Peyer's patch (tissue), 4 donors: ENCODE measurements around the gene SIK2. TPM values are rescaled to one million over a fixed set of nuclear protein-coding genes. Genes with fewer than 3 reads are reported as not detected.

Experiments
- DNase-seq, 3 donors: peaks; one replicate each; pipeline ENCODE4 v3.0.0-alpha.2; 2017 to 2019
- H3K27ac ChIP-seq, 4 donors: fragments of 200-600 bp; sonication (generic); one replicate each; pipeline ENCODE4 v1.5.1; 2016 to 2019
- H3K27me3 ChIP-seq, 2 donors: fragments of 200-600 bp; sonication (generic); one replicate each; pipeline ENCODE4 v1.5.1; 2019
- H3K36me3 ChIP-seq, 3 donors: fragments of 200-600 bp; sonication (generic); one replicate each; pipeline ENCODE4 v1.5.1; 2016 to 2019
- H3K4me1 ChIP-seq, 4 donors: fragments of 200-600 bp; sonication (generic); one replicate each; pipeline ENCODE4 v1.5.1; 2016 to 2019
- H3K4me3 ChIP-seq, 4 donors: fragments of 200-600 bp; sonication (generic); 1 replicate in 3 of 4; 2 replicates in 1 of 4; pipeline ENCODE4 v1.5.1; 2016 to 2019; ENCODE audit warnings: mild to moderate bottlenecking in 1 of 4
- H3K9me3 ChIP-seq, 4 donors: fragments of 200-600 bp; sonication (generic); one replicate each; pipeline ENCODE4 v1.5.1; 2016 to 2019; ENCODE audit warnings: mild to moderate bottlenecking in 1 of 4
- POLR2A ChIP-seq, 2 donors: fragments of 450-650 bp; IDR thresholded peaks; one replicate each; pipeline ENCODE4 v1.5.1; 2017; ENCODE audit warnings: antibody characterized with exemption in 2 of 2, mild to moderate bottlenecking in 2 of 2, moderate library complexity in 2 of 2
- total RNA-seq, 4 donors: library from RNA; depleted of rRNA; stranded (reverse); fragments of >200 nt; gene quantifications; one replicate each; pipeline ENCODE4 v1.1.0, GENCODE V29; 2016
- TF ChIP-seq, protein P1 (sequence below), 6 experiments: fragments of 450-650 bp in 4 of 6; fragments of 200-600 bp in 2 of 6; sonication (generic) in 1 of 6; IDR thresholded peaks; one replicate each; pipeline ENCODE4 v1.5.1; 2017 to 2019; ENCODE audit warnings: antibody characterized with exemption in 6 of 6, mild to moderate bottlenecking in 3 of 6, moderate library complexity in 1 of 6

SIK2 gene
- total RNA-seq, 4 donors from 2014 or later = 12.4 to 16.3 (median 14.4) TPM

DNA sequence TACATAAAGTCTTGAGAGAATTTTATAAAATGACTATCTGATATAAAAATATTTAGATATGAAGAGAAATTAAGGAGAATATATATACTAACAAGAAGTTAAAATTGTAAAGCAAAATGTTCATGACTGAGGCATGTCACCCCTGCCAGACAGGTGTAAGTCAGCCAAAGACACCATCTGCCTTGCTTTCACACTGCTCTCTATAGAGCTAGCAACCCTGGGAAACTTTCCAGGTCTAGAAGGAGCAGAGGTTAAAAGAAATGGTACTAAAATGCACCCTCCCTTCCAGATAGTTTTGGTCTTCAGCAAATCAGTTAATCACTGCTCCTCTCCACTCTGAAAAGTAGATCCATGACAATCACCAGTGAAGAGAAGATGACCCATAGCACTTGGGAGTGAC lies 147.4 kb downstream of the SIK2 start:
- no peaks in the 10 kb centered on the region for H3K27me3 ChIP-seq
- peaks cover 0 to 88% (median 0%) of the 10 kb centered on the region in 3 donors for H3K36me3 ChIP-seq
- no peak overlapping the region for H3K4me3 ChIP-seq
- DNase-seq = no peak
- TF ChIP-seq, protein P1, sequence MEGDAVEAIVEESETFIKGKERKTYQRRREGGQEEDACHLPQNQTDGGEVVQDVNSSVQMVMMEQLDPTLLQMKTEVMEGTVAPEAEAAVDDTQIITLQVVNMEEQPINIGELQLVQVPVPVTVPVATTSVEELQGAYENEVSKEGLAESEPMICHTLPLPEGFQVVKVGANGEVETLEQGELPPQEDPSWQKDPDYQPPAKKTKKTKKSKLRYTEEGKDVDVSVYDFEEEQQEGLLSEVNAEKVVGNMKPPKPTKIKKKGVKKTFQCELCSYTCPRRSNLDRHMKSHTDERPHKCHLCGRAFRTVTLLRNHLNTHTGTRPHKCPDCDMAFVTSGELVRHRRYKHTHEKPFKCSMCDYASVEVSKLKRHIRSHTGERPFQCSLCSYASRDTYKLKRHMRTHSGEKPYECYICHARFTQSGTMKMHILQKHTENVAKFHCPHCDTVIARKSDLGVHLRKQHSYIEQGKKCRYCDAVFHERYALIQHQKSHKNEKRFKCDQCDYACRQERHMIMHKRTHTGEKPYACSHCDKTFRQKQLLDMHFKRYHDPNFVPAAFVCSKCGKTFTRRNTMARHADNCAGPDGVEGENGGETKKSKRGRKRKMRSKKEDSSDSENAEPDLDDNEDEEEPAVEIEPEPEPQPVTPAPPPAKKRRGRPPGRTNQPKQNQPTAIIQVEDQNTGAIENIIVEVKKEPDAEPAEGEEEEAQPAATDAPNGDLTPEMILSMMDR (IDR thresholded peaks at IDR 0.05) = no peak
- no peak for TF ChIP-seq POLR2A (IDR thresholded peaks at IDR 0.05)
- H3K9me3 ChIP-seq = no peaks in the 10 kb centered on the region
- H3K4me1 ChIP-seq = no peaks in the 10 kb centered on the region
- no peak overlapping the region for H3K27ac ChIP-seq

DNA sequence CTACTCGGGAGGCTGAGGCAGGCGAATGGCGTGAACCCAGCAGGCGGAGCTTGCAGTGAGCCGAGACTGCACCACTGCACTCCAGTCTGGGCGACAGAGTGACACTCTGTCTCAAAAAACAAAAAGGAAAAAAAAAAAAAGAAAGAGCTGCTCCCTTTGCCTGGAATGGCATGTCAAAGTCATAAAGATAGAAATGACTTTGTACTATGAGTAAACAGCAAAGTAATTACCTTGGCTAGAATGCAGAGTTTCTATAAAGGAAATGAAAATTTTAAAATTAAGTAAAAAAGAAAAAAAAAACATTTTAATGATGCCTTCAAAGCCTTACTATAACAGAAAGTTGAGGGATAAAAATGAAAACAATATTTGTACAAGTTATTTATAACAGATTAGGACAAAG lies 153.8 kb downstream of the SIK2 start:
- H3K36me3 ChIP-seq = peaks cover 0 to 77% (median 0%) of the 10 kb centered on the region in 3 donors
- H3K4me3 ChIP-seq = no peak overlapping the region
- peaks cover 0 to 8% (median 0%) of the 10 kb centered on the region in 4 donors for H3K4me1 ChIP-seq
- H3K27ac ChIP-seq = peak overlapping the region in 2 of 4 donors; percentile 54 to 56
- no peaks in the 10 kb centered on the region for H3K9me3 ChIP-seq
- TF ChIP-seq, protein P1 (IDR thresholded peaks at IDR 0.05) = no peak
- no peak for TF ChIP-seq POLR2A (IDR thresholded peaks at IDR 0.05)
- no peaks in the 10 kb centered on the region for H3K27me3 ChIP-seq
- DNase-seq = no peak

DNA sequence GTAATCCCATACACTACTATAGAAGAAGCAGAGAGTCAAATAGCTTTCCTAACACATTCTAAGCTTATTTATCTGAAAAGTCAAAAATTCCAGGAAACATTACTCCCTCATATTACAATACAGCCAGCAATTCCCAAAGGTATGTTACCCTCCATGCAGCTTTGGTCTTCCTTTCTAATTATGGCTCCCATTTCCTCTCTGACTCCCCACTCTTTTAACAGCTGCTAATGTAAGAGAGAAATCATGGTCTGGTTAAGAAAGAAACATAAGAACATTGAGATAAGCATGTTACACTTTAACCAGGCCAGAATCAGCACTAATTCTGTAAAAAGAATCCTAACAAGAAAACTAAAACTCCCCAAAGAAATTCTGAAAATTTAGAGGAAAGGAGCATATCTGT lies 157.1 kb downstream of the SIK2 start:
- H3K27me3 ChIP-seq = no peaks in the 10 kb centered on the region
- TF ChIP-seq, protein P1 (IDR thresholded peaks at IDR 0.05) = no peak
- TF ChIP-seq POLR2A (IDR thresholded peaks at IDR 0.05) = no peak
- no peak for DNase-seq
- peaks cover 0 to 15% (median 0%) of the 10 kb centered on the region in 4 donors for H3K4me1 ChIP-seq
- H3K27ac ChIP-seq = peak overlapping the region in 1 of 4 donors; percentile 38
- peaks cover 0 to 63% (median 0%) of the 10 kb centered on the region in 3 donors for H3K36me3 ChIP-seq
- H3K9me3 ChIP-seq = no peaks in the 10 kb centered on the region
- no peak overlapping the region for H3K4me3 ChIP-seq

DNA sequence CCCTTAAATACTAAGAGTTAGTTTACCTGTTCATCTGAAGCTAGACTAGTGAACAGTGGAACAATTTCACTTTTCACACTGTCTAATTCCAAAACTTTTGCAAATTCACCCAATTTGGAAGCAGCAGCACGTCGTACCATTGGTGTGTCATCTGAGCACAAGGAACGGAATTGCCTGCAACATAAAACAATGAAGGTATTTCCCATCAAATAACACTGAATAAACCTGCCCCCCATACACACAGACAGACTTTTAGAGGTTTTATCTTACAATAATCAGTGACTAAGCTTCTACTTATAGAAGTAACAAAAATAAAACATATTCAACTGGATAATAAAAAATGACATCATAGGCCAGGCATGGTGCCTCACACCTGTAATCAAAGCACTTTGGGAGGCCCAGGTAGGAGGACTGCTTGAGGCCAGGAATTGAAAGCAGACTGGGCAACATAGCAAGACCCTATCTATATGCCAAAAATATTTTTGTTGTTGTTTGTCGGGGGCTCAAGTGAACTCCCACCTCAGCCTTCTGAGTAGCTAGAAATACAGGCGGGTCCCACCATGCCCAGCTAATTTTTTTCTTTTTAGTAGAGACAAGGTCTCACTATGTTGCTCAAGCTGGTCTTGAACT lies 157.6 kb downstream of the SIK2 start:
- Histone ChIP-seq H3K9me3 (no peaks in the 10 kb centered on the region), H3K27ac (peak overlapping the region in 1 of 4 donors; percentile 16), H3K27me3 (no peaks in the 10 kb centered on the region), H3K4me3 (no peak overlapping the region), H3K4me1 (peaks cover 0 to 21% (median 0%) of the 10 kb centered on the region in 4 donors), H3K36me3 (peaks cover 0 to 62% (median 0%) of the 10 kb centered on the region in 3 donors)
- TF ChIP-seq POLR2A (IDR thresholded peaks at IDR 0.05) = no peak
- DNase-seq = no peak

DNA sequence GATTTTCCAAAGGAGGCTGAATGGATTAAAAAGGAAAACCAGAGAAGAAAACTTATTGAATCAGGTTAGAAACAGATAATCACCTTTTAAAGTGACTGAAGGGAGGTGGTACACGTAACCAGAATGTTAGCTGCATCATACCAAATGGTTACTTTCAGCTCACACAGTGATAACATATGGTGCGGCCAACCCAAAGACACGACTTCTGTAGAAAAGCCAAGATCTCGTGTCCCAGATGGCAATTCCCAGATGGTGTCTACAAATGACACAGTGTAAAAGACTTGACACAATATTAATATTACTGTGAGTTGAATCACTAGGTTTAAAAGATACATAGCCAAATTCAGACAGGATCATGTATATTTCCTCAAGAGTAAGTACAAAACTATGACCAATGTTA lies 158.8 kb downstream of the SIK2 start:
- TF ChIP-seq POLR2A (IDR thresholded peaks at IDR 0.05) = no peak
- TF ChIP-seq, protein P1 (IDR thresholded peaks at IDR 0.05) = no peak
- Histone ChIP-seq H3K9me3 (no peaks in the 10 kb centered on the region), H3K27me3 (no peaks in the 10 kb centered on the region), H3K4me1 (peaks cover 0 to 21% (median 0%) of the 10 kb centered on the region in 4 donors), H3K36me3 (peaks cover 0 to 62% (median 0%) of the 10 kb centered on the region in 3 donors), H3K27ac (no peak overlapping the region), H3K4me3 (no peak overlapping the region)
- no peak for DNase-seq

DNA sequence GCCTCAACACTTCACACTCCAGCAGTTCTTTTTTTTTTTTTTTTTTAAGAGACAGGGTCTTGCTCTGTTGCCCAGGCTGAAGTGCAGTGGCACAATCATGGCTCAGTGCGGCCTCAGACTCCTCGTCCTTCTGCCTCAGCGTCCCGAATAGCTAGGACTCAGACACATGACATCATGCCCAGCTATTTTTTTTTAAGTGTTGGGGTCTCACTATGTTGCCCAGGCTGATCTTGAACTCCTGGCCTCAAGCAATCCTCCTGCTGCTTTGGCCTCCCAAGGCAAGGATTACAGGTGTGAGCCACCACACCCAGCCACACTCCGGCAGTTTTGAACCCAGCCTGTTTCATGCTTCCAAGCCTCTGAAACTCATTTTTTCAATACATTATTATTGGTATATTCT lies 160.3 kb downstream of the SIK2 start:
- H3K36me3 ChIP-seq = peaks cover 0 to 54% (median 0%) of the 10 kb centered on the region in 3 donors
- H3K9me3 ChIP-seq = no peaks in the 10 kb centered on the region
- no peak overlapping the region for H3K4me3 ChIP-seq
- no peak overlapping the region for H3K27ac ChIP-seq
- TF ChIP-seq, protein P1 (IDR thresholded peaks at IDR 0.05) = no peak
- TF ChIP-seq POLR2A (IDR thresholded peaks at IDR 0.05) = no peak
- no peaks in the 10 kb centered on the region for H3K27me3 ChIP-seq
- DNase-seq = no peak
- peaks cover 0 to 20% (median 2%) of the 10 kb centered on the region in 4 donors for H3K4me1 ChIP-seq
